Osteocyte (in vitro differentiated cells): ENCODE measurements around the gene TMEM151B. TPM values are rescaled to one million over a fixed set of nuclear protein-coding genes. Genes with fewer than 3 reads are reported as not detected.

ENCODE experiments used
- DNase-seq: peaks from one replicate; pipeline ENCODE4 v3.0.0; 2021; ENCODE audit warnings: mixed read lengths; ENCODE audit not compliant: unreplicated experiment; ENCODE audit errors: extremely low spot score
- H3K27ac Mint-ChIP-seq: one replicate; pipeline ENCODE4 v1.8.0; 2021; ENCODE audit warnings: mild to moderate bottlenecking, mixed read lengths; ENCODE audit not compliant: unreplicated experiment
- H3K27me3 Mint-ChIP-seq: one replicate; pipeline ENCODE4 v1.8.0; 2021; ENCODE audit warnings: mixed read lengths; ENCODE audit not compliant: unreplicated experiment
- H3K36me3 Mint-ChIP-seq: one replicate; pipeline ENCODE4 v1.8.0; 2021; ENCODE audit warnings: mixed read lengths; ENCODE audit not compliant: unreplicated experiment
- H3K4me1 Mint-ChIP-seq: one replicate; pipeline ENCODE4 v1.8.0; 2021; ENCODE audit warnings: mixed read lengths; ENCODE audit not compliant: unreplicated experiment
- H3K4me3 Mint-ChIP-seq: one replicate; pipeline ENCODE4 v1.8.0; 2021; ENCODE audit warnings: mild to moderate bottlenecking, moderate library complexity, mixed read lengths; ENCODE audit not compliant: unreplicated experiment
- H3K9me3 Mint-ChIP-seq: one replicate; pipeline ENCODE4 v1.8.0; 2021; ENCODE audit warnings: mixed read lengths; ENCODE audit not compliant: unreplicated experiment
- CTCF ChIP-seq: fragments of 200-600 bp; sonication (generic); IDR thresholded peaks from 2 replicates; pipeline ENCODE4 v1.5.0; 2021; ENCODE audit warnings: antibody characterized with exemption, mild to moderate bottlenecking, moderate library complexity
- total RNA-seq: library from RNA; stranded (reverse); gene quantifications from 2 replicates; pipeline ENCODE4 v1.2.1, GENCODE V29; 2021

TMEM151B gene
- total RNA-seq, 1 donor from 2014 or later: not detected

GRCh38 chr6:44255871-44256774, 14.1 kb upstream of the TMEM151B start:
- no peak for DNase-seq
- Mint-ChIP-seq H3K4me1 (peaks cover 50% of the 10 kb centered on the region), H3K9me3 (no peaks in the 10 kb centered on the region), H3K27me3 (no peaks in the 10 kb centered on the region), H3K4me3 (peak overlapping the region; percentile 89), H3K36me3 (peaks cover 51% of the 10 kb centered on the region), H3K27ac (peak overlapping the region; percentile 87)
- no peak for TF ChIP-seq CTCF

- Mint-ChIP-seq H3K4me1 (peaks cover 50% of the 10 kb centered on the region), H3K27me3 (no peaks in the 10 kb centered on the region), H3K9me3 (no peaks in the 10 kb centered on the region), H3K36me3 (peaks cover 46% of the 10 kb centered on the region), H3K27ac (peak overlapping the region; percentile 87), H3K4me3 (peak overlapping the region; percentile 89)
- no peak for TF ChIP-seq CTCF
- DNase-seq: no peak
These were observed 13.6 kb upstream of the TMEM151B start for GRCh38 chr6:44256775-44257024.

- peak within 1 kb of the TSS; percentile 92 for H3K27ac Mint-ChIP-seq
- H3K4me1 Mint-ChIP-seq: peaks cover 50% of the 10 kb centered on the region
- H3K4me3 Mint-ChIP-seq: peak within 1 kb of the TSS; percentile 89
- TF ChIP-seq CTCF: peak; percentile 85
- DNase-seq: peak; percentile 93
- peaks cover 41% of the 10 kb centered on the region for H3K36me3 Mint-ChIP-seq
- H3K27me3 Mint-ChIP-seq: no peaks in the 10 kb centered on the region
- no peaks in the 10 kb centered on the region for H3K9me3 Mint-ChIP-seq
These were observed 13.1 kb upstream of the TMEM151B start, which contains the start of gene SLC35B2 for GRCh38 chr6:44257025-44257752. TSS of gene SLC35B2 (minus strand) at chr6:44257528. CDS start at chr6:44257410, 118 bp downstream.

GRCh38 chr6:44257753-44258324, 12.4 kb upstream of the TMEM151B start:
- Mint-ChIP-seq H3K36me3 (peaks cover 35% of the 10 kb centered on the region), H3K4me3 (peak overlapping the region; percentile 82), H3K27ac (peak overlapping the region; percentile 92), H3K9me3 (no peaks in the 10 kb centered on the region), H3K4me1 (peaks cover 54% of the 10 kb centered on the region), H3K27me3 (no peaks in the 10 kb centered on the region)
- no peak for DNase-seq
- TF ChIP-seq CTCF: no peak
